Measurements from ENCODE around the gene ITIH6.

Gene ITIH6

DNA sequence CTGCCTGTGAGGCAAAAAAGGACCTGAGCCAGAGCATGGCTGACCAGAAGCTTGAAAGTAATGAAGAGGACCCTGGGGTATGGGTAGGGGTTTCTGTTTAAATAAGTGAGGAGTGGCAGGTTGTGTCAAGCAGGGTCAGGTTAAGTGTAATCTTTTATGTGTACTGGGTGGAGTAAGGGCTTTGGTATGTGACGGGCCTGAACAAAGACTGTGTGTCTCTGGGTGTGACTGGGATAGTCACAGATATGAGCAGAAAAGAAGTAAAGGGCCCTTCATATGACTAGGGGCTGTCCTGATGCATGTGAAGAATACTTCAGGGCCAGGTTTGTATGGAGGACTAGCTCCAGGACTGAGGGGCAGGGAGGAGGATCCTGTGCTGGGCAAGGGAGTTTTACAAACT, 82.4 kb downstream of the ITIH6 start:
- Mint-ChIP-seq H3K27me3 (no peaks in the 10 kb centered on the region), H3K4me1 (ENCODE audit: low read depth) (no peaks in the 10 kb centered on the region)

GRCh38 chrX:54714424-54714823, 83.6 kb downstream of the ITIH6 start:
- no peaks in the 10 kb centered on the region for H3K4me1 Mint-ChIP-seq (ENCODE audit: low read depth)
- no peaks in the 10 kb centered on the region for H3K27me3 Mint-ChIP-seq
- no peaks in the 10 kb centered on the region for H3K36me3 Mint-ChIP-seq (ENCODE audit: low read depth)
- no peak overlapping the region for H3K4me3 Mint-ChIP-seq
- no peak overlapping the region for H3K27ac Mint-ChIP-seq
- intact Hi-C loops (cut with micrococcal nuclease): no loop called here
- no peaks in the 10 kb centered on the region for H3K9me3 Mint-ChIP-seq

More for the DNA sequence above, 82.4 kb downstream of the ITIH6 start:
- no peaks in the 10 kb centered on the region for H3K9me3 Mint-ChIP-seq
- H3K4me3 Mint-ChIP-seq: no peak overlapping the region
- no peak overlapping the region for H3K27ac Mint-ChIP-seq
- no peaks in the 10 kb centered on the region for H3K36me3 Mint-ChIP-seq (ENCODE audit: low read depth)
- intact Hi-C loops (cut with micrococcal nuclease): no loop called here

- Mint-ChIP-seq H3K27ac (no peak overlapping the region), H3K4me1 (ENCODE audit: low read depth) (no peaks in the 10 kb centered on the region), H3K9me3 (no peaks in the 10 kb centered on the region), H3K4me3 (no peak overlapping the region), H3K36me3 (ENCODE audit: low read depth) (no peaks in the 10 kb centered on the region), H3K27me3 (no peaks in the 10 kb centered on the region)
- intact Hi-C loops (cut with micrococcal nuclease): no loop called here
Observed at GRCh38 chrX:54711735-54712134, 86.3 kb downstream of the ITIH6 start.

- H3K9me3 Mint-ChIP-seq: no peaks in the 10 kb centered on the region
- no peaks in the 10 kb centered on the region for H3K4me1 Mint-ChIP-seq (ENCODE audit: low read depth)
- intact Hi-C loops (cut with micrococcal nuclease): no loop called here
- peaks cover 2% of the 10 kb centered on the region for H3K27me3 Mint-ChIP-seq
- no peak overlapping the region for H3K27ac Mint-ChIP-seq
- no peak overlapping the region for H3K4me3 Mint-ChIP-seq
- no peaks in the 10 kb centered on the region for H3K36me3 Mint-ChIP-seq (ENCODE audit: low read depth)
Observed at GRCh38 chrX:54710920-54711319, 87.1 kb downstream of the ITIH6 start.

DNA sequence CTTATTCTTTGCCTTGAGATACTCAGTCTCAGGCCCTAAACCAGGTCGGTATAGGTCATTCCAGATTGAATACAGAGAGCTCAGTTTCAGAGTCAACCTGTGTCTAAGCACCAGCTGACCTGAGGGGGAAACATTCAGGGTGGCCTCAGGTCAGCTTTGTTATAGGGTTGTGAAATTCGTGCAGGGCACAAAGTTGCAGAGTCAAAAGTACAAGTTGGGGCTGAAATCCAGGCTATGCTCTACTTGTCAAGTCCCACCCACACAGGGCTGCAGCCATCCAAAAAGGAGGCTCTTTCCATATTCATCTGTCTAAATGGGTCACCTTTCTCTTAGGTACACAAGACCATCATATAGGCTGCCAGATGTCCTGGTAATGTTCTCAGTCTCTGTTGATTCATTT, 89.7 kb downstream of the ITIH6 start:
- Mint-ChIP-seq H3K27ac (no peak overlapping the region), H3K4me3 (no peak overlapping the region), H3K27me3 (peaks cover 2% of the 10 kb centered on the region), H3K4me1 (ENCODE audit: low read depth) (no peaks in the 10 kb centered on the region), H3K36me3 (ENCODE audit: low read depth) (no peaks in the 10 kb centered on the region), H3K9me3 (no peaks in the 10 kb centered on the region)
- intact Hi-C loops (cut with micrococcal nuclease): no loop called here

Measured in dendritic cell treated with granulocyte-macrophage colony-stimulating factor and Interleukin-4, amounts not matched to agents 40 ng/mL and 50 ng/mL, for 4 days (primary cell).